Astrocyte (in vitro differentiated cells and primary cell): ENCODE measurements around the gene RCCD1. TPM values are rescaled to one million over a fixed set of nuclear protein-coding genes. Genes with fewer than 3 reads are reported as not detected.

ENCODE experiments used
- DNase-seq: peaks from one replicate; pipeline ENCODE4 v3.0.0-alpha.2; 2010; ENCODE audit warnings: low read depth
- FAIRE-seq: peaks from 2 replicates; lab custom pipeline; 2011; peaks lifted over from hg19 to GRCh38; lab: Jason Lieb, UNC
- H2AFZ ChIP-seq: 2 replicates; pipeline ENCODE4 v1.6.0; 2012; ENCODE audit warnings: low read depth, low read length, inconsistent platforms
- H3K27ac ChIP-seq: 2 replicates; pipeline ENCODE4 v1.5.1; 2011; ENCODE audit warnings: low read depth, low read length, inconsistent platforms
- H3K27me3 ChIP-seq: 2 replicates; pipeline ENCODE4 v1.6.0; 2011; ENCODE audit warnings: low read length, inconsistent platforms; ENCODE audit not compliant: insufficient read depth
- H3K36me3 ChIP-seq: 2 replicates; pipeline ENCODE4 v1.5.1; 2011; ENCODE audit warnings: low read length, inconsistent platforms; ENCODE audit not compliant: insufficient read depth
- H3K4me1 ChIP-seq: 2 replicates; pipeline ENCODE4 v1.5.1; 2011; ENCODE audit warnings: low read length, inconsistent platforms; ENCODE audit not compliant: insufficient read depth
- H3K4me2 ChIP-seq: 2 replicates; pipeline ENCODE4 v1.6.0; 2012; ENCODE audit warnings: low read length, inconsistent platforms
- H3K4me3 ChIP-seq: 2 replicates; pipeline ENCODE4 v1.5.1; 2011; ENCODE audit warnings: low read depth, mild to moderate bottlenecking, low read length, inconsistent platforms; ENCODE audit not compliant: insufficient read depth
- H3K79me2 ChIP-seq: 2 replicates; pipeline ENCODE4 v1.6.0; 2012; ENCODE audit warnings: mild to moderate bottlenecking, low read length, inconsistent platforms; ENCODE audit not compliant: insufficient read depth
- H3K9ac ChIP-seq: 2 replicates; pipeline ENCODE4 v1.6.0; 2012; ENCODE audit warnings: mild to moderate bottlenecking, low read length, inconsistent platforms
- H3K9me3 ChIP-seq: 2 replicates; pipeline ENCODE4 v1.5.1; 2012; ENCODE audit warnings: low read depth, mild to moderate bottlenecking, low read length, inconsistent platforms; ENCODE audit not compliant: insufficient read depth
- H4K20me1 ChIP-seq: 2 replicates; pipeline ENCODE4 v1.6.0; 2012; ENCODE audit warnings: low read length, inconsistent platforms; ENCODE audit not compliant: insufficient read depth
- H3K27ac Mint-ChIP-seq: one replicate; pipeline ENCODE4 v1.8.0; 2021; ENCODE audit warnings: mild to moderate bottlenecking, mixed read lengths; ENCODE audit not compliant: unreplicated experiment
- H3K27me3 Mint-ChIP-seq: one replicate; pipeline ENCODE4 v1.8.0; 2021; ENCODE audit warnings: low read depth, mixed read lengths; ENCODE audit not compliant: unreplicated experiment
- H3K36me3 Mint-ChIP-seq: one replicate; pipeline ENCODE4 v1.8.0; 2021; ENCODE audit warnings: low read depth, mixed read lengths; ENCODE audit not compliant: unreplicated experiment
- H3K4me1 Mint-ChIP-seq: one replicate; pipeline ENCODE4 v1.8.0; 2021; ENCODE audit warnings: low read depth, mixed read lengths; ENCODE audit not compliant: unreplicated experiment
- H3K4me3 Mint-ChIP-seq: one replicate; pipeline ENCODE4 v1.8.0; 2021; ENCODE audit warnings: mild to moderate bottlenecking, moderate library complexity, mixed read lengths; ENCODE audit not compliant: unreplicated experiment
- H3K9me3 Mint-ChIP-seq: one replicate; pipeline ENCODE4 v1.8.0; 2021; ENCODE audit warnings: mild to moderate bottlenecking, mixed read lengths; ENCODE audit not compliant: unreplicated experiment
- CTCF ChIP-seq: IDR thresholded peaks from 2 replicates; pipeline ENCODE4 v1.5.1; 2011; ENCODE audit warnings: low read depth, mild to moderate bottlenecking, inconsistent platforms, low read length, moderate library complexity; ENCODE audit not compliant: insufficient read depth
- EZH2 ChIP-seq: IDR thresholded peaks from 2 replicates; pipeline ENCODE4 v1.6.1; 2012; ENCODE audit warnings: mild to moderate bottlenecking, low read length, inconsistent platforms; ENCODE audit not compliant: insufficient read depth
- total RNA-seq: library from RNA; stranded (reverse); gene quantifications from 2 replicates; pipeline ENCODE4 v1.2.1, GENCODE V29; 2021

RCCD1 gene
- total RNA-seq, 1 donor from 2014 or later = 6.8 TPM

GRCh38 chr15:90960298-90961091 lies 5.8 kb downstream of the RCCD1 start:
- no peak overlapping the region for H3K4me2 ChIP-seq
- no peak overlapping the region for H3K9ac ChIP-seq
- peaks cover 5% of the 10 kb centered on the region for H3K36me3 ChIP-seq
- H3K36me3 Mint-ChIP-seq = peaks cover 7% of the 10 kb centered on the region
- no peak overlapping the region for H3K27ac Mint-ChIP-seq
- H3K4me3 Mint-ChIP-seq = no peak overlapping the region
- no peak overlapping the region for H3K4me3 ChIP-seq
- H3K9me3 Mint-ChIP-seq = no peaks in the 10 kb centered on the region
- H3K4me1 Mint-ChIP-seq = no peaks in the 10 kb centered on the region
- no peaks in the 10 kb centered on the region for H3K27me3 Mint-ChIP-seq
- H3K4me1 ChIP-seq = peaks cover 18% of the 10 kb centered on the region
- peaks cover 3% of the 10 kb centered on the region for H3K79me2 ChIP-seq
- no peak overlapping the region for H3K27ac ChIP-seq
- no peaks in the 10 kb centered on the region for H3K27me3 ChIP-seq
- no peaks in the 10 kb centered on the region for H3K9me3 ChIP-seq
- no peak for DNase-seq
- TF ChIP-seq CTCF = no peak
- no peak for TF ChIP-seq EZH2
- H2AFZ ChIP-seq = no peak overlapping the region
- no peak for FAIRE-seq
- H4K20me1 ChIP-seq = peaks cover 5% of the 10 kb centered on the region

- H3K9me3 Mint-ChIP-seq = no peaks in the 10 kb centered on the region
- no peak for DNase-seq
- no peak overlapping the region for H3K27ac ChIP-seq
- no peak overlapping the region for H3K4me3 Mint-ChIP-seq
- H3K36me3 ChIP-seq = peaks cover 13% of the 10 kb centered on the region
- FAIRE-seq = no peak
- H3K4me3 ChIP-seq = no peak overlapping the region
- H2AFZ ChIP-seq = no peak overlapping the region
- H4K20me1 ChIP-seq = peaks cover 8% of the 10 kb centered on the region
- no peak overlapping the region for H3K9ac ChIP-seq
- H3K27me3 Mint-ChIP-seq = no peaks in the 10 kb centered on the region
- H3K27ac Mint-ChIP-seq = no peak overlapping the region
- TF ChIP-seq EZH2 (no peak), CTCF (no peak)
- peaks cover 10% of the 10 kb centered on the region for H3K4me1 ChIP-seq
- no peaks in the 10 kb centered on the region for H3K4me1 Mint-ChIP-seq
- H3K27me3 ChIP-seq = no peaks in the 10 kb centered on the region
- H3K79me2 ChIP-seq = peaks cover 3% of the 10 kb centered on the region
- H3K4me2 ChIP-seq = no peak overlapping the region
- H3K9me3 ChIP-seq = no peaks in the 10 kb centered on the region
- H3K36me3 Mint-ChIP-seq = peaks cover 7% of the 10 kb centered on the region
Observed at GRCh38 chr15:90962021-90962420, 7.3 kb downstream of the RCCD1 start.

GRCh38 chr15:90966262-90966661 lies 11.6 kb downstream of the RCCD1 start:
- Histone ChIP-seq H3K79me2 (no peaks in the 10 kb centered on the region), H3K4me3 (no peak overlapping the region), H3K27me3 (no peaks in the 10 kb centered on the region), H3K27ac (no peak overlapping the region), H3K36me3 (peaks cover 42% of the 10 kb centered on the region), H2AFZ (no peak overlapping the region), H3K4me2 (no peak overlapping the region), H4K20me1 (peaks cover 11% of the 10 kb centered on the region), H3K4me1 (no peaks in the 10 kb centered on the region), H3K9me3 (no peaks in the 10 kb centered on the region), H3K9ac (no peak overlapping the region)
- FAIRE-seq (no peak), DNase-seq (no peak)
- no peak overlapping the region for H3K4me3 Mint-ChIP-seq
- peaks cover 5% of the 10 kb centered on the region for H3K36me3 Mint-ChIP-seq
- H3K4me1 Mint-ChIP-seq = no peaks in the 10 kb centered on the region
- H3K27ac Mint-ChIP-seq = no peak overlapping the region
- no peaks in the 10 kb centered on the region for H3K27me3 Mint-ChIP-seq
- TF ChIP-seq CTCF = no peak
- no peaks in the 10 kb centered on the region for H3K9me3 Mint-ChIP-seq
